A549 (cell line): Measurements from ENCODE around the gene SOX18. TPM values are rescaled to one million over a fixed set of nuclear protein-coding genes. Genes with fewer than 3 reads are reported as not detected.
A peak's percentile ranks its signal among the peaks of the same experiment; 100 is the strongest.

Experiments used
- ATAC-seq, 2 experiments: fragments of 200-7000 bp in 1 of 2; fragments of >200 bp in 1 of 2; cut with Nextera tagmentation in 1 of 2; cut with Tn5 transposase in 1 of 2; 3 replicates each; pipeline versions ENCODE4 v1.8.0 to v1.9.1; 2018 to 2020; ENCODE audit warnings: mild to moderate bottlenecking in 1 of 2, moderate library complexity in 1 of 2
- CTCF ChIA-PET: fragments of 300-600 bp; sonication (Branson Sonifier 250); formaldehyde crosslinking; extraction: SDS; loops from one replicate; lab custom pipeline; 2021; ENCODE audit warnings: antibody characterized with exemption, inconsistent platforms; lab: Yijun Ruan, JAX
- POLR2A ChIA-PET: fragments of 350-600 bp; formaldehyde crosslinking; extraction: SDS; loops from one replicate; lab custom pipeline; 2021; ENCODE audit warnings: antibody characterized with exemption, inconsistent platforms; lab: Yijun Ruan, JAX
- DNase-seq, 2 experiments: peaks; one replicate each; pipeline versions ENCODE4 v3.0.0 to v3.0.0-alpha.2; 2011 to 2016; ENCODE audit warnings: low read depth in 1 of 2, low spot score in 1 of 2
- FAIRE-seq: peaks from 2 replicates; lab custom pipeline; 2011; peaks lifted over from hg19 to GRCh38; lab: Jason Lieb, UNC
- H3K27ac ChIP-seq, 2 experiments: fragments of >200 bp; sonication (Bioruptor Twin); formaldehyde crosslinking; 3 replicates each; pipeline ENCODE4 v1.5.1; 2016 to 2017
- H3K4me1 ChIP-seq: fragments of >200 bp; sonication (Bioruptor Twin); formaldehyde crosslinking; 3 replicates; pipeline ENCODE4 v1.6.1; 2016
- H3K4me2 ChIP-seq: fragments of >200 bp; sonication (Bioruptor Twin); formaldehyde crosslinking; 3 replicates; pipeline ENCODE4 v1.6.1; 2016
- H3K4me3 ChIP-seq: fragments of >200 bp; sonication (Bioruptor Twin); formaldehyde crosslinking; 3 replicates; pipeline ENCODE4 v1.5.1; 2016
- H3K9me3 ChIP-seq: fragments of >200 bp; sonication (Bioruptor Twin); formaldehyde crosslinking; 3 replicates; pipeline ENCODE4 v1.6.1; 2016
- BHLHE40 ChIP-seq: IDR thresholded peaks from 2 replicates; pipeline ENCODE4 v1.6.1; 2012; ENCODE audit warnings: low read depth, low read length, inconsistent platforms
- CBX2 ChIP-seq: fragments of 200-600 bp; sonication (generic); IDR thresholded peaks from 2 replicates; pipeline ENCODE4 v1.6.1; 2016; ENCODE audit warnings: low read depth, mild to moderate bottlenecking, borderline replicate concordance
- CBX8 ChIP-seq: fragments of 200-600 bp; sonication (generic); IDR thresholded peaks from 2 replicates; pipeline ENCODE4 v1.6.1; 2016
- CEBPB ChIP-seq, 2 experiments: fragments of >200 bp in 1 of 2; sonication (Bioruptor Twin) in 1 of 2; formaldehyde crosslinking in 1 of 2; IDR thresholded peaks; 2 replicates each; pipeline ENCODE4 v1.6.1; 2012 to 2016
- CHD2 ChIP-seq: fragments of 150-350 bp; IDR thresholded peaks from 2 replicates; pipeline ENCODE4 v1.6.1; 2014; ENCODE audit warnings: low read length; ENCODE audit not compliant: partially characterized antibody
- EHMT2 ChIP-seq: fragments of 200-600 bp; sonication (generic); IDR thresholded peaks from 2 replicates; pipeline ENCODE4 v1.6.1; 2016; ENCODE audit warnings: antibody characterized with exemption, low read depth, mild to moderate bottlenecking, moderate library complexity
- ELK1 ChIP-seq: fragments of 150-350 bp; IDR thresholded peaks from 2 replicates; pipeline ENCODE4 v1.6.1; 2014; ENCODE audit warnings: low read depth, mild to moderate bottlenecking, low read length
- ESRRA ChIP-seq: fragments of 150-350 bp; IDR thresholded peaks from 2 replicates; pipeline ENCODE4 v1.6.1; 2014; ENCODE audit warnings: mild to moderate bottlenecking, low read length, borderline replicate concordance
- HDAC2 ChIP-seq: fragments of 200-600 bp; sonication (generic); IDR thresholded peaks from 2 replicates; pipeline ENCODE4 v1.6.1; 2016
- HEYL ChIP-seq: fragments of 250-450 bp; sonication (Bioruptor Pico); IDR thresholded peaks from 2 replicates; pipeline ENCODE4 v1.8.0; 2021; ENCODE audit warnings: mild to moderate bottlenecking, moderate library complexity
- HOXB5 ChIP-seq: fragments of 250-450 bp; sonication (Bioruptor Pico); IDR thresholded peaks from 2 replicates; pipeline ENCODE4 v1.5.0; 2020; ENCODE audit warnings: mild to moderate bottlenecking, moderate library complexity
- KDM1A ChIP-seq: fragments of 200-600 bp; sonication (generic); IDR thresholded peaks from 2 replicates; pipeline ENCODE4 v1.6.1; 2016; ENCODE audit warnings: low read depth, mild to moderate bottlenecking
- MAFK ChIP-seq: fragments of 450-650 bp; IDR thresholded peaks from 2 replicates; pipeline ENCODE4 v1.6.1; 2014; ENCODE audit not compliant: partially characterized antibody
- MAX ChIP-seq: IDR thresholded peaks from 2 replicates; pipeline ENCODE4 v1.6.1; 2012
- NPAS2 ChIP-seq: fragments of 250-450 bp; sonication (Bioruptor Pico); IDR thresholded peaks from 2 replicates; pipeline ENCODE4 v1.8.0; 2022; ENCODE audit warnings: mild to moderate bottlenecking, moderate library complexity, borderline replicate concordance
- PHF8 ChIP-seq: fragments of 200-600 bp; sonication (generic); IDR thresholded peaks from 2 replicates; pipeline ENCODE4 v1.6.1; 2016; ENCODE audit warnings: low read depth, mild to moderate bottlenecking, antibody characterized with exemption, moderate library complexity, borderline replicate concordance
- RAD21 ChIP-seq, 2 experiments: fragments of >200 bp in 1 of 2; sonication (Bioruptor Twin) in 1 of 2; formaldehyde crosslinking in 1 of 2; IDR thresholded peaks in 1 of 2; conservative IDR thresholded peaks in 1 of 2; 2 replicates in 1 of 2; 3 replicates in 1 of 2; pipeline ENCODE4 v1.6.1; 2012 to 2018; ENCODE audit warnings: inconsistent platforms in 1 of 2
- RARB ChIP-seq: fragments of 250-450 bp; sonication (Bioruptor Pico); IDR thresholded peaks from 2 replicates; pipeline ENCODE4 v1.8.0; 2021; ENCODE audit warnings: mild to moderate bottlenecking, moderate library complexity
- RCOR1 ChIP-seq: fragments of 150-350 bp; IDR thresholded peaks from 2 replicates; pipeline ENCODE4 v1.6.1; 2014; ENCODE audit warnings: antibody characterized with exemption, low read length, low read depth
- SREBF2 ChIP-seq: fragments of 450-650 bp; IDR thresholded peaks from 2 replicates; pipeline ENCODE4 v1.6.1; 2014; ENCODE audit warnings: mild to moderate bottlenecking, moderate library complexity
- TFCP2L1 ChIP-seq: fragments of 250-450 bp; sonication (Bioruptor Pico); IDR thresholded peaks from 2 replicates; pipeline ENCODE4 v1.5.0; 2021; ENCODE audit warnings: mild to moderate bottlenecking
- TP53 ChIP-seq: fragments of 250-450 bp; sonication (Bioruptor Pico); IDR thresholded peaks from 2 replicates; pipeline ENCODE4 v1.5.0; 2021; ENCODE audit warnings: mild to moderate bottlenecking, moderate library complexity
- USF2 ChIP-seq: fragments of 450-650 bp; IDR thresholded peaks from 2 replicates; pipeline ENCODE4 v1.6.1; 2014; ENCODE audit warnings: antibody characterized with exemption
- ZFP36 ChIP-seq: fragments of 450-650 bp; IDR thresholded peaks from 2 replicates; pipeline ENCODE4 v1.6.1; 2014; ENCODE audit warnings: borderline replicate concordance; ENCODE audit not compliant: partially characterized antibody
- ZNF302 ChIP-seq: fragments of 250-450 bp; sonication (Bioruptor Pico); IDR thresholded peaks from 2 replicates; pipeline ENCODE4 v1.9.0; 2021; ENCODE audit warnings: inconsistent platforms, mild to moderate bottlenecking, moderate library complexity
- WGBS: methylation state at CpG from one replicate; pipeline ENCODE4 v1.1.6; 2017; ENCODE audit errors: missing lambda C conversion rate; 5-methylcytosine and 5-hydroxymethylcytosine counted together
- polyA plus RNA-seq, 4 experiments: library from polyadenylated mRNA; depleted of rRNA in 3 of 4; stranded (reverse); fragments of >200 nt; fragmentation: RNase III in 1 of 4; extraction: RNeasy Plus Mini Kit Qiagen cat#74134 plus additional on column Dnase treatment in 1 of 4; gene quantifications; 2 replicates in 3 of 4; 3 replicates in 1 of 4; pipeline ENCODE4 v1.2.3, GENCODE V29; 2011 to 2017
- TF ChIP-seq, protein P1 (sequence below): fragments of >200 bp; sonication (Bioruptor Twin); formaldehyde crosslinking; IDR thresholded peaks from 2 replicates; pipeline ENCODE4 v1.6.1; 2016
- TF ChIP-seq, protein P2 (sequence below): fragments of 250-450 bp; sonication (Bioruptor Pico); IDR thresholded peaks from 2 replicates; pipeline ENCODE4 v1.5.0; 2020; ENCODE audit warnings: low read depth, mild to moderate bottlenecking, moderate library complexity
- TF ChIP-seq, protein P3 (sequence below): IDR thresholded peaks from 2 replicates; pipeline ENCODE4 v1.6.1; 2012

SOX18 gene
- polyA plus RNA-seq, 2 of the 4 experiments (the other 2 are of a cell fraction): 0.19 to 1.4 TPM

DNA sequence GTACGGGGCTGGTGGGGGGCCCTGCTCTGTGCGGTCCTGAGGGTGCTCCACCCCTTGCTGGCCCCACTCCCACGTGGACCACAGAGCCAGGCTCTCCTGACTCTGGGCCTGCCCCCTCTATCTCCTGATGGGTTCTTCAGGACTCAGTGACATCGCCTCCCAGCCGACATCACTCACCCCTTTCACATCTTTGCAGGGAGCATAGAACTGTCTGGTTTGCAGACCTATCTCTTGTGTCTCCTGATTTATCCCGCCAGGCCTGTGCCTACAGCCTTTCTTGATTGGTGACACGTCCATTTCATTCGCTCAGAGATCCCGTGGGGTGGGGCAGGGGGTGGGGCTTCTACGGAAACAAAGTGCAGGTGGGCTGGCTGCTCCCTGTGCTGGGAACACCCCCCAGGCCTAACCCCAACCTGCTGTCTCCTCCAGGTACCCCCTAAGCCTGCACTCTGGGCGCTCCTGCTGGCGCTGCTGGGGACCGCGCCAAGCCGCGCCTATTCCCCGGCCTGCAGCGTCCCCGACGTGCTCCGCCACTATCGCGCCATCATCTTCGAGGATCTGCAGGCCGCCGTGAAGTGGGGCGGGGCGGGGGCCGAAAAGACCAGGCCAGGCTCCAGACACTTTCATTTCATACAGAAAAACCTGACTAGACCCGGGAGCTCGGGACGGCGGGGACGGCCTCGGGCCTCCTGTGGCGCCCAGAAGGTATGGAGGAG, 11.8 kb downstream of the SOX18 start:
- ChIA-PET POLR2A (interaction anchor here (0.7 to 1.6 kb wide), 3 partner anchors 54 to 330 kb away, joined by 3 to 17 read pairs (median 4); partner anchors contain the start of genes ARFRP1, PRPF6 and ZGPAT), CTCF (interaction anchor here (0.7 to 7.1 kb wide), 32 partner anchors 8 to 500 kb away, joined by 3 to 143 read pairs (median 12); partner anchors contain the start of genes LKAAEAR1, OPRL1, PRPF6 and PTK6)
- Histone ChIP-seq H3K4me2 (peak overlapping the region; percentile 80), H3K27ac (peak overlapping the region in 1 of 2 experiments; percentile 92; a peak in 2 of 6 replicates), H3K4me1 (peaks cover 13% of the 10 kb centered on the region; the same call in 2 of the 3 replicates), H3K4me3 (peak overlapping the region; percentile 48; the same call in 1 of the 3 replicates), H3K9me3 (no peaks in the 10 kb centered on the region)
- no peak for DNase-seq
- TF ChIP-seq TFCP2L1: no peak
- TF ChIP-seq SREBF2: no peak
- no peak for TF ChIP-seq MAX
- no peak for TF ChIP-seq NPAS2 (CRISPR knock-in tag)
- no peak for TF ChIP-seq ZNF302 (CRISPR knock-in tag)
- TF ChIP-seq, protein P1, sequence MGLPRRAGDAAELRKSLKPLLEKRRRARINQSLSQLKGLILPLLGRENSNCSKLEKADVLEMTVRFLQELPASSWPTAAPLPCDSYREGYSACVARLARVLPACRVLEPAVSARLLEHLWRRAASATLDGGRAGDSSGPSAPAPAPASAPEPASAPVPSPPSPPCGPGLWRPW: no peak
- no peak for TF ChIP-seq PHF8
- TF ChIP-seq HDAC2: no peak
- no peak for TF ChIP-seq RARB (CRISPR knock-in tag)
- no peak for TF ChIP-seq EHMT2
- no peak for TF ChIP-seq MAFK
- no peak for TF ChIP-seq RAD21 (conservative IDR thresholded peaks at IDR 0.05 in 1 of 2, IDR thresholded peaks at IDR 0.05 in 1 of 2)
- TF ChIP-seq HEYL (CRISPR knock-in tag): no peak
- no peak for TF ChIP-seq KDM1A
- TF ChIP-seq, protein P2, sequence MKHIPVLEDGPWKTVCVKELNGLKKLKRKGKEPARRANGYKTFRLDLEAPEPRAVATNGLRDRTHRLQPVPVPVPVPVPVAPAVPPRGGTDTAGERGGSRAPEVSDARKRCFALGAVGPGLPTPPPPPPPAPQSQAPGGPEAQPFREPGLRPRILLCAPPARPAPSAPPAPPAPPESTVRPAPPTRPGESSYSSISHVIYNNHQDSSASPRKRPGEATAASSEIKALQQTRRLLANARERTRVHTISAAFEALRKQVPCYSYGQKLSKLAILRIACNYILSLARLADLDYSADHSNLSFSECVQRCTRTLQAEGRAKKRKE: no peak
- TF ChIP-seq ELK1: no peak
- no peak for TF ChIP-seq BHLHE40
- TF ChIP-seq RCOR1: no peak
- no peak for TF ChIP-seq CEBPB (IDR thresholded peaks at IDR 0.05)
- FAIRE-seq: no peak
- 74% methylated on average over 35 of the region's 36 CpGs for WGBS
- ATAC-seq: no peak

DNA sequence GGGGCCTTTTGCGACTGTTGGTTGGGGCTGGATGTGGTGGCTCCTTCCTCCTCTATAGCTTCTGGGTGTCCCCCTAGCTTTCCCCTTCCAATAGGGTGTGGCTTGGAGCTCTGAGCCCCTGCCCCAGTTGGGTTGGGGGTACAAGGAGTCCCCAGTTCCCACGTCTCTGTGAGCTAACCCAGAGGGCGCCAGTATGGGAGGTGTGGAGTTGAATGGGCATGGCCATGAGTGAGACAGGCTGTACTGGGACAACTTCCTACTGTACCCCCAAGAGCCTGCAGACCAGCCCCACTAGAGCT, 12.3 kb downstream of the SOX18 start:
- Histone ChIP-seq H3K9me3 (no peaks in the 10 kb centered on the region), H3K27ac (no peak overlapping the region), H3K4me3 (no peak overlapping the region), H3K4me1 (peaks cover 13% of the 10 kb centered on the region; the same call in 2 of the 3 replicates), H3K4me2 (no peak overlapping the region)
- POLR2A ChIA-PET: interaction anchor here (0.5 to 1.5 kb wide), 2 partner anchors 24 to 330 kb away, joined by 4 to 5 read pairs; partner anchors contain the start of genes ARFRP1 and ZGPAT
- 100% methylated on average over 3 of the region's 3 CpGs for WGBS
- no peak for FAIRE-seq
- CTCF ChIA-PET: interaction anchor here (0.8 to 7.1 kb wide), 7 partner anchors 10 to 63 kb away, joined by 3 to 143 read pairs (median 26); partner anchors contain the start of genes PRPF6 and TCEA2
- ATAC-seq: no peak
- DNase-seq: no peak
- TF ChIP-seq TP53 (CRISPR knock-in tag) (no peak), NPAS2 (CRISPR knock-in tag) (no peak), SREBF2 (no peak), ZFP36 (no peak), ESRRA (no peak), CBX2 (no peak), CBX8 (no peak), TFCP2L1 (no peak), HOXB5 (CRISPR knock-in tag) (no peak), USF2 (no peak), CHD2 (no peak)
- TF ChIP-seq, protein P2: no peak
- TF ChIP-seq, protein P3, sequence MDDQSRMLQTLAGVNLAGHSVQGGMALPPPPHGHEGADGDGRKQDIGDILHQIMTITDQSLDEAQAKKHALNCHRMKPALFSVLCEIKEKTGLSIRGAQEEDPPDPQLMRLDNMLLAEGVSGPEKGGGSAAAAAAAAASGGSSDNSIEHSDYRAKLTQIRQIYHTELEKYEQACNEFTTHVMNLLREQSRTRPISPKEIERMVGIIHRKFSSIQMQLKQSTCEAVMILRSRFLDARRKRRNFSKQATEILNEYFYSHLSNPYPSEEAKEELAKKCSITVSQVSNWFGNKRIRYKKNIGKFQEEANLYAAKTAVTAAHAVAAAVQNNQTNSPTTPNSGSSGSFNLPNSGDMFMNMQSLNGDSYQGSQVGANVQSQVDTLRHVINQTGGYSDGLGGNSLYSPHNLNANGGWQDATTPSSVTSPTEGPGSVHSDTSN: no peak
